ENCODE results near the gene MSN.

DNA sequence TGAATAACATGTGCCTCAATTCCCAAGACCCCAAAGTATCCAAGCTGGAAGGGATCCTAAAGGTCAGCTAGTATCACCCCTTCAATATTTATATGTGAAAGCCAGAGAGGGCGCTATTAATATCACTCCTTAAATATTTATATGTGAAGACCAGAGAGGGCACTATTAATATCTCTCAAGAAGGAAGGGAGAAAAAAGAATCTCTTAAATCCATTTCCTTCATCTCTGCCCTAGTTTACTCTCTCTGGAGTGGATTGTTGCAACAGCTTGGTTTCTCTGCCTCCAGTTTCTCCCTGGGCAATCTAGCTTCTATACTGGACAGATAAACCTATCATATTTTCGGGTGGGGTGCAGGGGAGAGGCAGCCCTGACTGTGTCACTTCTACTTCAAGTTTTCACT lies 31.6 kb upstream of the MSN start:
- TF ChIP-seq TEAD1 (CRISPR knock-in tag; IDR thresholded peaks at IDR 0.05), result no peak
- TF ChIP-seq, protein P1, sequence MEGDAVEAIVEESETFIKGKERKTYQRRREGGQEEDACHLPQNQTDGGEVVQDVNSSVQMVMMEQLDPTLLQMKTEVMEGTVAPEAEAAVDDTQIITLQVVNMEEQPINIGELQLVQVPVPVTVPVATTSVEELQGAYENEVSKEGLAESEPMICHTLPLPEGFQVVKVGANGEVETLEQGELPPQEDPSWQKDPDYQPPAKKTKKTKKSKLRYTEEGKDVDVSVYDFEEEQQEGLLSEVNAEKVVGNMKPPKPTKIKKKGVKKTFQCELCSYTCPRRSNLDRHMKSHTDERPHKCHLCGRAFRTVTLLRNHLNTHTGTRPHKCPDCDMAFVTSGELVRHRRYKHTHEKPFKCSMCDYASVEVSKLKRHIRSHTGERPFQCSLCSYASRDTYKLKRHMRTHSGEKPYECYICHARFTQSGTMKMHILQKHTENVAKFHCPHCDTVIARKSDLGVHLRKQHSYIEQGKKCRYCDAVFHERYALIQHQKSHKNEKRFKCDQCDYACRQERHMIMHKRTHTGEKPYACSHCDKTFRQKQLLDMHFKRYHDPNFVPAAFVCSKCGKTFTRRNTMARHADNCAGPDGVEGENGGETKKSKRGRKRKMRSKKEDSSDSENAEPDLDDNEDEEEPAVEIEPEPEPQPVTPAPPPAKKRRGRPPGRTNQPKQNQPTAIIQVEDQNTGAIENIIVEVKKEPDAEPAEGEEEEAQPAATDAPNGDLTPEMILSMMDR (IDR thresholded peaks at IDR 0.05), result no peak
- no peak for TF ChIP-seq NFYB (CRISPR knock-in tag; conservative IDR thresholded peaks at IDR 0.05; ENCODE audit: low read depth)

All from WTC11 (cell line).